ENCODE results near the gene ABCA2.

Gene ABCA2

GRCh38 chr9:136957461-136957860, 70.6 kb downstream of the ABCA2 start:
- no peak for DNase-seq (ENCODE audit: extremely low spot score)
- ChIA-PET POLR2A (no interaction called here), CTCF (no interaction called here)
- no peak for TF ChIP-seq CTCF (IDR thresholded peaks at IDR 0.05; ENCODE audit: control extremely low read depth, extremely low read depth, low read depth, missing control alignments)
